Subcutaneous adipose tissue (tissue), 4 donors: ENCODE measurements around the gene PASK. TPM values are rescaled to one million over a fixed set of nuclear protein-coding genes. Genes with fewer than 3 reads are reported as not detected.

Experiments
- total RNA-seq, 4 donors: library from RNA; depleted of rRNA; stranded (reverse); fragments of >200 nt; gene quantifications; one replicate each; pipeline ENCODE4 v1.1.0, GENCODE V29; 2016
- TF ChIP-seq, protein P1 (sequence below): fragments of 450-650 bp; IDR thresholded peaks from one replicate; pipeline ENCODE4 v1.5.1; 2016; ENCODE audit warnings: low read depth, mild to moderate bottlenecking, control low read depth, antibody characterized with exemption, moderate library complexity

Gene PASK
- total RNA-seq, 4 donors from 2014 or later, result 2.0 to 4.4 (median 4.0) TPM

- TF ChIP-seq, protein P1, sequence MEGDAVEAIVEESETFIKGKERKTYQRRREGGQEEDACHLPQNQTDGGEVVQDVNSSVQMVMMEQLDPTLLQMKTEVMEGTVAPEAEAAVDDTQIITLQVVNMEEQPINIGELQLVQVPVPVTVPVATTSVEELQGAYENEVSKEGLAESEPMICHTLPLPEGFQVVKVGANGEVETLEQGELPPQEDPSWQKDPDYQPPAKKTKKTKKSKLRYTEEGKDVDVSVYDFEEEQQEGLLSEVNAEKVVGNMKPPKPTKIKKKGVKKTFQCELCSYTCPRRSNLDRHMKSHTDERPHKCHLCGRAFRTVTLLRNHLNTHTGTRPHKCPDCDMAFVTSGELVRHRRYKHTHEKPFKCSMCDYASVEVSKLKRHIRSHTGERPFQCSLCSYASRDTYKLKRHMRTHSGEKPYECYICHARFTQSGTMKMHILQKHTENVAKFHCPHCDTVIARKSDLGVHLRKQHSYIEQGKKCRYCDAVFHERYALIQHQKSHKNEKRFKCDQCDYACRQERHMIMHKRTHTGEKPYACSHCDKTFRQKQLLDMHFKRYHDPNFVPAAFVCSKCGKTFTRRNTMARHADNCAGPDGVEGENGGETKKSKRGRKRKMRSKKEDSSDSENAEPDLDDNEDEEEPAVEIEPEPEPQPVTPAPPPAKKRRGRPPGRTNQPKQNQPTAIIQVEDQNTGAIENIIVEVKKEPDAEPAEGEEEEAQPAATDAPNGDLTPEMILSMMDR, result no peak
These were observed 41.2 kb upstream of the PASK start for GRCh38 chr2:241190291-241190981.

DNA sequence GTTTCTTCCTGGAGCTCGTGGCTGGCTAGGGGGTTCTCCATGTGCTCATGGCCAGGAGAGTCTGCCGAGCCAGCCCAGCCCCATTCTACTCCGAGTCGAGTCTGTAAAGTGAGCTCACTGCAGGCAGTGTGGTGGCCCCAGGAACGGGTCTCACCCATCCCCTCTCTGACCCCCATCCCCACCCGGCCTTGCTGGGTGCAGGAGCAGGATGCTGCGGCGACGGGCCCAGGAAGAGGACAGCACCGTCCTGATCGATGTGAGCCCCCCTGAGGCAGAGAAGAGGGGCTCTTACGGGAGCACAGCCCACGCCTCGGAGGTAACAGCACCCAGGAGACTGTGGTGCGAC, 40.6 kb upstream of the PASK start:
- TF ChIP-seq, protein P1, result no peak

- TF ChIP-seq, protein P1, result no peak
These were observed 40.0 kb upstream of the PASK start for GRCh38 chr2:241189093-241189855.

- TF ChIP-seq, protein P1, result no peak
These were observed 39.3 kb upstream of the PASK start, which contains the start of gene ANO7 for GRCh38 chr2:241188361-241189092. Gene ANO7 (plus strand): TSS chr2:241188677. CDS start chr2:241190064, 1,387 bp downstream.

DNA sequence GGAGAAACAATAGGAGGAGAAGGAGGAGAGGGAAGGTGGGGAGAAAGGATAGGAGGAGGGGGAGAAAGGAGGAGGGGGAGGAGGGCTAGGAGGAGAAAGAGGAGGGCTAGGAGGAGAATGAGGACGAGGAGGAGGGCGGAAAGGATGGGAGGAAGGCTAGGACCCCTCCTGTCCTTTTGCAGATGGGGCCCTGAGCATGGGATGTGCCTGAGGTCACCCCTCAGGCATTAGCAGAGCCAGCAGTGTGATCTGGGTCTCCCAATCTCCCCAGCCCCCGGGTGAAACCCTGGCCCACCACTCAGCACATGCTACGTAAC, 38.6 kb upstream of the PASK start:
- TF ChIP-seq, protein P1, result no peak

DNA sequence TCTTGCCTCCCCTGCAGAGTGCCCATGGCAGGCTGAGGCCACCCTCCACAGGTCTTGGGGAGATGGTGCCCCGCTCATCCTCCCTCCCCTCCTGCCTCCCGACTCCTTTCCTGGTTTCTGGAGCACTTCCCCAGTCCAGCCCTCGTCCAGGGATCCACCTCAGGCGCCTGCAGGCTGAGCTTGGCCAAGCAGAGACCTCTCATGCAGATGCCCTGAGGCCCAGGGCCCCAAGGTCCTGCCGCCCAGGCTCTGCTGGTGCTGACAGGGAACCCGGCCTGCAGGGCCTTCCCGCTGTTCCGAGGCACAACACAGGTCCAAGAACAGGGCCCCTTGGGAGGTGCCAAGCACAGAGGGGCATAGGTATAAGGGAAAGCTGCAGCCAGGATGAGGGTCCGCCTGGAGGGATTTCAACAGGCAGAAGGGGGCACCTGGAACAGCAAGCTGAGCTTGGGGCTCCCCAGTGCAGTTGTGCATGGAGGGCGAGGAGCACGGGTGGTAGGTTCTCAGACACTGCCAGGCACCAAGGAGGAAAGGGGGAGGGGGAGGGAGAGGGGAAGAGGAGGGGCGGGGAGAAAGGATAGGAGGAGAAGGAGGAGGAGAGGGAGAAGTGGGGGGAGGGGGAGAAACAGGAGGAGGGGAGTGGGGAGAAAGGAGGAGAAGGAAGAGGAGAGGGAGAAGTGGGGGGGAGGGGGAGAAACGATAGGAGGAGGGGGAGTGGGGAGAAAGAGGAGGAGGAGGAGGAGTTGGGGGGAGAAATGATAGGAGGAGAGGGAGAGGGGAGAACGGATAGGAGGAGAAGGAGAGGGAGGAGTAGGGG, 38.0 kb upstream of the PASK start:
- TF ChIP-seq, protein P1, result no peak
